GM18909 (cell line): ENCODE results near the gene KIF25.

Experiments
- ATAC-seq: cut with Tn5 transposase; IDR thresholded peaks from one replicate; pipeline ENCODE4 v1.9.1; 2021; ENCODE audit warnings: mild to moderate bottlenecking; ENCODE audit not compliant: unreplicated experiment, poor library complexity

The KIF25 gene

GRCh38 chr6:167997642-167998041 lies at the start of gene KIF25:
TSS of gene KIF25 (plus strand) at chr6:167997671. CDS start at chr6:168029586, 31,915 bp downstream.
- ATAC-seq = no peak

- ATAC-seq = no peak
These were observed 49.8 kb upstream of the KIF25 start for GRCh38 chr6:167947716-167948115.

- no peak for ATAC-seq
These were observed 48.8 kb upstream of the KIF25 start for GRCh38 chr6:167948716-167949115.

DNA sequence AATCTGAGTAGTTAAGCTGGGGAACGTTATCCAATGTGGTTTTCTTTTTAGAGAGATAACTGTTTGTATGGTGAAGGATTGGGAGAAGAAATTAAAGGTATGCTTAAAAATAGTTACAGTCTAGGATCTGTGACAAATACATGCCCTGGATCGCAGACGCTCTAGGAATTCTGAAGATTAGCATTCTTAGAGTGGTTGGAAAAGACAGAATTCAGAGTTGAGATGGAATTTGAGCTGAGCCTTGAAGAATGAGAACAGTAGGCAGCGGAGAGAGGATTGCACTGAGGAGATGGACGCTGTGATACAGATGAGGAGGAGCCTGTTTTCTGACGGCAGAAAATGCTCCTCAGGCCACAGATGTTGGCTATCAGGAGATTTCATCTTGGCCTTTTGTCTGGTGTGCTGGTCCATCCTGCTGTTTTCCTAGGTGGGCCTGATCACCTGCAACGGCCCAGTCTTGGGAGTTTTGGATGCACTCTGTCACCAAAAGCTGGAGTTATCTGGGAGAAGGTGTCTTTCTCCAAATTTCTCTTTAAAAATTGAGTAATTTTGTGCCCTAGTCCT lies 48.3 kb upstream of the KIF25 start:
- no peak for ATAC-seq

GRCh38 chr6:167951781-167952511 lies 45.5 kb upstream of the KIF25 start:
- no peak for ATAC-seq

DNA sequence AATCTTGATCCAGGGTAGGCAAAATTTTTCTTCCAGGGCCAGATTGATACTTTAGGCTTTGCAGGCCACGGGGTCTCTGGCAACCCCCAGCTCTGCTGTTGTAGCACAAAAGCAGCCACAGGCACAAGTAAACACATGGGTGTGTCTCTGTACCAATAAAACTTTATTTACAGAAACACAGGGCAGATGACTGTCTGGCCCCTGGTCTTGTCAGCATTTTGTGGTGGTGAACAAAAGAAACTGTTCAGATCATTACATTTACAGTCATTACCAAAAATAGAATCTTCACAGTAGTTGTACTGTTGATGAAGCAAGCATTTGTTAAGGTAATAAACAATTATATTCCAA lies 45.0 kb upstream of the KIF25 start:
- ATAC-seq = no peak

DNA sequence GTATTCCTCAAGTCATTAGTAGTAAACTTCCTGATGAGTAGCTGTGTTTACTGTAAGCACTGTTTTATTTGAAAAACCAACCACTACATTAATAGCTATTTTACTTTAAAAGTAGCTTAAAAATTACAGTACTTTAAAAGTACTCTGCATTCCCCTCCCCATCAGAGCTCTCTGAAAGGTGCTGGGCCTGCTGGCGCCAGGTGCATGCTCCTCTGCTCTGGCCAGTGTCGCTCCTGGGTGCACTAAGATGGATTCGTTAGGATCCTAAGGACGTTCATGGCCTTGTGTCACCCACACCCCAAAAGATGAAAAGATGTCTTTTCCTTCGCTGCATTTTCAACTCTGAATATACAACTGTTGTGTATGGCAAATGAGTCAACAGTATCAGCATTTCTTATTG lies 43.9 kb upstream of the KIF25 start:
- no peak for ATAC-seq

- ATAC-seq = no peak
These were observed 43.3 kb upstream of the KIF25 start for GRCh38 chr6:167954151-167954550.

DNA sequence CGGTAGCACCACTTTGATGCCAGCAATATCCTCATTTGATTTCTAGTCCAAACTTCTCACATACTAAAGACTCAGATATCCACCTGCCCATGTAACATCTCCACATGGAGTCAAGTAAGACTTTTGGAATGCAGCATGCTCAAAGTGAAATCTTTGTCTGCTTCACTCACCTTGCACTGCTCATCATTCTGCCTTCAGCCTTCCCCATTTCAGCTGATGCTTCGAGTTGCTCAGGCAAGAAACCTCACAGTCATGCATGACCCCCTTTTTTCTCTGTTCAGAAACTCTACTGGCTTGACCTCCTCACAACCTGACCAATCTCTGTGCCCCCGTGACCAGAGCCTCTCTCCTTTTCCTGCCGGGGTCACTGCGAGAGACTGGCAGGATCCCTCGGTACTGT lies 41.0 kb upstream of the KIF25 start:
- ATAC-seq = no peak

GRCh38 chr6:167956983-167957492 lies 40.4 kb upstream of the KIF25 start:
- ATAC-seq = no peak

- no peak for ATAC-seq
These were observed 39.8 kb upstream of the KIF25 start for GRCh38 chr6:167957626-167958025.

GRCh38 chr6:167960579-167960978 lies 36.9 kb upstream of the KIF25 start:
- no peak for ATAC-seq

DNA sequence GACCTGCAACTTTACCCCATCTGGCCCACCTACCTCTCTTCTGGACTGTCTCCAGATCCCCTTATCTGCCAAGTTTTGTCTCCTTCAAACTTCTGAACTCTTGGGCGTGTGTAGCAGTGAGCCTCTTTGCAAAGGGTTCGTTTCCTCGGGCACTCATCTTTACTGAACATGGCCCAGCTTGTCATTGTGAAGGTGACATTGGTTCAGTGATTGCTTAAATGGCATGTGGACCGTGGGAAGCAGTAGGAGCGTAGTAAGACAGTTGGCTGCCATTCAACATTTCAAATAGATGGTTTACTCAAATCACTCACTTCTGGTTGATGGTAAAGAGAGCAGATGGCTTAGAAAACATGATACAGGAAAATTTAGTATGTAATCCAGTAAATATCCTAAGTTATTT lies 34.8 kb upstream of the KIF25 start:
- no peak for ATAC-seq

DNA sequence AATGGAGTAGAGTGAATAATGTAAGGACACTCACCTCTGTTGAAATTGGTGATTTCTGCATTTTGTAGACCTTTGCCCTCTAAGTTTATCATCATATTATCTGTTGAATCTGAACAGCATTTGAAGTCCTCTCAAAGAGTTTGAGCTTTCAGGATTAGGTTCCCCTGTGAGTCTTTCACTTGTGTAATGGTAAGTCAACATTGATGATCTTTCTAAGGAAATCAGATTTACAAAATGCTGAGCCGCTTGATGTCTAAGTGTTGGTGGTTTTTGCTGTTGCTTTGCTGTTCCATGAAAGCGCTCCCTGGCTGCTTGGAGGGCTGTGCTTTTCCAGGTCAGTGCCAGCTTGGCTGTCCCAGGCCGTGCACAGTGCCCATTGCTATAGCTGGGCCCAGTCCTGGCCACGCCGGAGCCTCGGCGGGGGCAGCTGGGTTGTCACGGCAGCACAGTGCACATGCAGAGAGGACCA lies 33.8 kb upstream of the KIF25 start:
- ATAC-seq = no peak

- no peak for ATAC-seq
These were observed 31.6 kb upstream of the KIF25 start for GRCh38 chr6:167965592-167966539.

GRCh38 chr6:167966540-167966905 lies 30.9 kb upstream of the KIF25 start:
- no peak for ATAC-seq

DNA sequence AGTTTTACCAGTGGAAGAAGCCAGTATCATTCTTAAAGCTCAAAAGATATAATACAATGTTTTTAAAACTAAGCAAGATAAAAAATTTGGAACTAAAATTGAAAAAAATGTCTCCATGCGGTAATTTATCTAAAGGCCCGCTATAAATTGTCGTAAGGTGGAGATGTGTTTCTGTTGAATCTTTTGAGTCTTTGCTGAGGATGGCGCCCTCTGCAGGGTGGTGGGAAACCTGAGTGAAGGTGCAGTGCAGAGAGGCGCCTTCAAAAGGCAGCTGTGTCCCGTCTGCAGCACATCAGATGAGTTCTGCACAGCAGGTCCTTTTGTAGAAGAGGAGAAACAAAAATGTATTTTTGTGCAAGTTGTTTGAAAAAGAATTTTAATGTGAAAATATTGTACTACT lies 29.4 kb upstream of the KIF25 start:
- no peak for ATAC-seq

DNA sequence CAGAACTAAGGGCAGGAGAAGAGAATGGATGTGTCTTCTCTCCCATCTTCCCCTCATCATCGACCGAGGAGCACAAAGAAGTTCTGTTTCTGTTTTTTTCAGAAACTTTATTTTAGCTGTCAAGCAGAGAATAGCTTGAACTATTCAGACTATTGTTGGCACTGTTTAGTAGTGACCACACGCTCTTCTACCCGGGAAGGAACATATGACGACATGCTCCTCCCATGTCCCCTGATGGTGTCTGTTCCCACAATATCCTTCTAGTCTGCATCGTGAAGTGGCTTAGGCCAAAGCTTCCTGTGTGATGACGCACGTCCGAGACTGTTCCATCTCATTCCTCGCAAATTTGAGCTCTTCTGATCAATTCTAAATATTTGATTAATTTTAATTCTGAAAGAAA lies 27.2 kb upstream of the KIF25 start:
- no peak for ATAC-seq

GRCh38 chr6:167972193-167972592 lies 25.3 kb upstream of the KIF25 start:
- ATAC-seq = no peak

DNA sequence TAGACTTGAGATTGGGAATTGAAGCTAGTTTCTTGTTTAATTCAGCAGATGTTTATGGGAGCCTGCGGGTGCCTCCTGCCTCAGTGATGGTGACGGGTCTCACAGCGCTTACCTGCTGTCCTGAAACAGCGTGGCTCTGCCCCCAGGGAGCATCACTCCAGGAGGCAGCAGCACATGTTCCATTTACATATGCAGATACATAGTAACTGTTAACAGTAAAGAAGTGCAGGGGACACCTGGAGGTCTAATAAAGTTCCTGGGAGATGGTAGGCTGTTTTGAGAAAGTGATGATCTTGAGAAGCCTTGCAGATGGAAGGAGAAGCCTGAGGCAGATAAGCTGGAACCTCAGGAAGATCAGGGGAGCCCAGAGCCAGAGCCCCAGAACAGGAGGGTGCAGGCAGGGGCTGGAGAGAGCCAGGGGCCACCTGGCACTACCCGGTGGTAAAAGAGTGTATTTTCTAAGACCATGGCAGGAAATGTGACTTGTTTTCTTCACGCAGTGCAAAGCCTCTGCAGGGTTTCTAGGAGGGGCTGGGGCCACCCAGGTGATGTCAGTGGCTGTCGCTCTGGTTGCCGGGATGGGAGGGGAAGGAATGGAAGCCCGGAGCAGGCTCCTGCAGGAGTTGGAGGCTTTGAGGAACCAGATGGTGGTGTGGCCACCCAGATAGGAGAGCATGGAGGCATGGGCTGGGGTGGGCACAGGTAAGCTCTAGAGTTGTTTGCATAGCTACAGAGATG lies 24.2 kb upstream of the KIF25 start:
- no peak for ATAC-seq
